Neural progenitor cell (in vitro differentiated cells): ENCODE data around the gene RSPH1. TPM values are rescaled to one million over a fixed set of nuclear protein-coding genes. Genes with fewer than 3 reads are reported as not detected.

ENCODE experiments used
- DNase-seq: peaks from one replicate; pipeline ENCODE4 v3.0.0-alpha.2; 2016; ENCODE audit warnings: low spot score
- H2AFZ ChIP-seq: fragments of 200-600 bp; sonication (generic); replicated peaks from 2 replicates; pipeline ENCODE4 v1.6.1; 2016; ENCODE audit warnings: antibody characterized with exemption
- H3F3A ChIP-seq: fragments of 200-600 bp; sonication (generic); 2 replicates; pipeline ENCODE4 v1.6.1; 2016; ENCODE audit warnings: antibody characterized with exemption, low read depth
- H3K27ac ChIP-seq: fragments of 200-600 bp; sonication (generic); 2 replicates; pipeline ENCODE4 v1.5.1; 2016; ENCODE audit warnings: mild to moderate bottlenecking
- H3K27me3 ChIP-seq: fragments of 200-600 bp; sonication (generic); 2 replicates; pipeline ENCODE4 v1.6.1; 2016; ENCODE audit warnings: mild to moderate bottlenecking, moderate library complexity
- H3K36me3 ChIP-seq: fragments of 200-600 bp; sonication (generic); 2 replicates; pipeline ENCODE4 v1.5.1; 2016
- H3K4me1 ChIP-seq: fragments of 200-600 bp; sonication (generic); 2 replicates; pipeline ENCODE4 v1.6.1; 2016; ENCODE audit warnings: mixed run types
- H3K4me2 ChIP-seq: fragments of 200-600 bp; sonication (generic); 2 replicates; pipeline ENCODE4 v1.6.1; 2016
- H3K4me3 ChIP-seq: fragments of 200-600 bp; sonication (generic); 2 replicates; pipeline ENCODE4 v1.5.1; 2016
- H3K79me2 ChIP-seq: fragments of 200-600 bp; sonication (generic); 2 replicates; pipeline ENCODE4 v1.6.1; 2016; ENCODE audit warnings: low read depth
- H3K9ac ChIP-seq: fragments of 200-600 bp; sonication (generic); 2 replicates; pipeline ENCODE4 v1.6.1; 2016
- H3K9me3 ChIP-seq: fragments of 200-600 bp; sonication (generic); 2 replicates; pipeline ENCODE4 v1.5.1; 2016; ENCODE audit warnings: low read depth
- H4K20me1 ChIP-seq: fragments of 200-600 bp; sonication (generic); 2 replicates; pipeline ENCODE4 v1.6.1; 2016; ENCODE audit warnings: low read depth
- H3K27ac Mint-ChIP-seq: 3 replicates; pipeline ENCODE4 v1.8.0; 2021; ENCODE audit warnings: mixed read lengths
- H3K27me3 Mint-ChIP-seq: 2 replicates; pipeline ENCODE4 v1.8.0; 2022; ENCODE audit warnings: low read depth, mild to moderate bottlenecking, inconsistent platforms, moderate library complexity, mixed read lengths; ENCODE audit not compliant: insufficient read depth
- H3K36me3 Mint-ChIP-seq: 3 replicates; pipeline ENCODE4 v1.8.0; 2021; ENCODE audit warnings: mixed read lengths
- H3K4me1 Mint-ChIP-seq: 3 replicates; pipeline ENCODE4 v1.8.0; 2021; ENCODE audit warnings: mixed read lengths
- H3K4me3 Mint-ChIP-seq: 3 replicates; pipeline ENCODE4 v1.8.0; 2021; ENCODE audit warnings: mild to moderate bottlenecking, moderate library complexity, mixed read lengths
- H3K9me3 Mint-ChIP-seq: 3 replicates; pipeline ENCODE4 v1.8.0; 2020; ENCODE audit warnings: mixed read lengths
- CTCF ChIP-seq: fragments of 200-600 bp; sonication (generic); IDR thresholded peaks from 2 replicates; pipeline ENCODE4 v1.5.1; 2017; ENCODE audit warnings: antibody characterized with exemption, mild to moderate bottlenecking
- EZH2 ChIP-seq: fragments of 200-600 bp; sonication (generic); IDR thresholded peaks from 2 replicates; pipeline ENCODE4 v1.6.1; 2017; ENCODE audit warnings: antibody characterized with exemption, mild to moderate bottlenecking, moderate library complexity
- EZH2phosphoT487 ChIP-seq: fragments of 200-600 bp; sonication (generic); IDR thresholded peaks from 2 replicates; pipeline ENCODE4 v1.6.1; 2017; ENCODE audit warnings: antibody characterized with exemption
- total RNA-seq: library from RNA; depleted of rRNA; stranded (reverse); fragments of >200 nt; gene quantifications from 2 replicates; pipeline ENCODE4 v1.2.3, GENCODE V29; 2015; ENCODE audit warnings: low replicate concordance

The RSPH1 gene
- total RNA-seq, 1 donor from 2014 or later: 0.04 TPM

- Histone ChIP-seq H2AFZ (peak overlapping the region; percentile 71), H3K4me2 (no peak overlapping the region), H3K27me3 (peaks cover 34% of the 10 kb centered on the region), H3F3A (peaks cover 34% of the 10 kb centered on the region), H3K36me3 (no peaks in the 10 kb centered on the region), H3K4me3 (no peak overlapping the region), H3K79me2 (no peaks in the 10 kb centered on the region), H3K27ac (no peak overlapping the region), H3K4me1 (peaks cover 10% of the 10 kb centered on the region), H3K9ac (no peak overlapping the region), H4K20me1 (no peaks in the 10 kb centered on the region), H3K9me3 (no peaks in the 10 kb centered on the region)
- H3K9me3 Mint-ChIP-seq: no peaks in the 10 kb centered on the region
- no peak for DNase-seq
- H3K27me3 Mint-ChIP-seq: peaks cover 19% of the 10 kb centered on the region
- TF ChIP-seq CTCF (no peak), EZH2 (no peak), EZH2phosphoT487 (no peak)
- H3K4me3 Mint-ChIP-seq: peak overlapping the region; percentile 87
- H3K4me1 Mint-ChIP-seq: peaks cover 65% of the 10 kb centered on the region
- no peaks in the 10 kb centered on the region for H3K36me3 Mint-ChIP-seq
- H3K27ac Mint-ChIP-seq: peak overlapping the region; percentile 39
These were observed 16.5 kb upstream of the RSPH1 start for GRCh38 chr21:42512346-42513034.

GRCh38 chr21:42509244-42509643 is 13.2 kb upstream of the RSPH1 start:
- Histone ChIP-seq H3K4me1 (peaks cover 10% of the 10 kb centered on the region), H3K4me3 (no peak overlapping the region), H3K36me3 (no peaks in the 10 kb centered on the region), H3F3A (peaks cover 21% of the 10 kb centered on the region), H3K27ac (no peak overlapping the region), H3K27me3 (peaks cover 10% of the 10 kb centered on the region), H3K4me2 (no peak overlapping the region), H3K79me2 (no peaks in the 10 kb centered on the region), H3K9ac (no peak overlapping the region), H2AFZ (no peak overlapping the region), H4K20me1 (no peaks in the 10 kb centered on the region), H3K9me3 (no peaks in the 10 kb centered on the region)
- no peaks in the 10 kb centered on the region for H3K36me3 Mint-ChIP-seq
- H3K9me3 Mint-ChIP-seq: no peaks in the 10 kb centered on the region
- peak overlapping the region; percentile 18 for H3K4me3 Mint-ChIP-seq
- peak overlapping the region; percentile 72 for H3K27ac Mint-ChIP-seq
- no peak for TF ChIP-seq EZH2
- no peak for TF ChIP-seq EZH2phosphoT487
- TF ChIP-seq CTCF: no peak
- peaks cover 2% of the 10 kb centered on the region for H3K27me3 Mint-ChIP-seq
- H3K4me1 Mint-ChIP-seq: peaks cover 36% of the 10 kb centered on the region
- DNase-seq: no peak

- TF ChIP-seq CTCF: no peak
- no peak for TF ChIP-seq EZH2phosphoT487
- H4K20me1 ChIP-seq: no peaks in the 10 kb centered on the region
- no peaks in the 10 kb centered on the region for H3K36me3 Mint-ChIP-seq
- peaks cover 17% of the 10 kb centered on the region for H3F3A ChIP-seq
- H3K9me3 Mint-ChIP-seq: no peaks in the 10 kb centered on the region
- H3K27me3 ChIP-seq: peaks cover 5% of the 10 kb centered on the region
- no peak overlapping the region for H3K27ac ChIP-seq
- no peak overlapping the region for H3K4me3 ChIP-seq
- no peak overlapping the region for H3K4me2 ChIP-seq
- H3K27ac Mint-ChIP-seq: no peak overlapping the region
- no peaks in the 10 kb centered on the region for H3K79me2 ChIP-seq
- H3K9me3 ChIP-seq: no peaks in the 10 kb centered on the region
- no peak for DNase-seq
- H3K4me1 Mint-ChIP-seq: peaks cover 36% of the 10 kb centered on the region
- H3K27me3 Mint-ChIP-seq: peaks cover 2% of the 10 kb centered on the region
- H2AFZ ChIP-seq: no peak overlapping the region
- H3K4me1 ChIP-seq: peaks cover 9% of the 10 kb centered on the region
- H3K9ac ChIP-seq: no peak overlapping the region
- no peaks in the 10 kb centered on the region for H3K36me3 ChIP-seq
- no peak overlapping the region for H3K4me3 Mint-ChIP-seq
These were observed 12.3 kb upstream of the RSPH1 start for GRCh38 chr21:42508371-42508770.
